Ishikawa (cell line): Measurements from ENCODE around the gene PLD6.

ENCODE experiments used
- CEBPB ChIP-seq: IDR thresholded peaks from 2 replicates; pipeline ENCODE4 v1.6.1; 2012
- CREB1 ChIP-seq: IDR thresholded peaks from 2 replicates; pipeline ENCODE4 v1.6.1; 2012; ENCODE audit warnings: low read depth
- EGR1 ChIP-seq: IDR thresholded peaks from 2 replicates; pipeline ENCODE4 v1.6.1; 2012
- EP300 ChIP-seq: IDR thresholded peaks from 2 replicates; pipeline ENCODE4 v1.6.1; 2012; ENCODE audit warnings: borderline replicate concordance
- FOXM1 ChIP-seq: IDR thresholded peaks from 2 replicates; pipeline ENCODE4 v1.6.1; 2012; ENCODE audit warnings: low read depth, borderline replicate concordance
- NFIC ChIP-seq: IDR thresholded peaks from 2 replicates; pipeline ENCODE4 v1.6.1; 2012
- RAD21 ChIP-seq: IDR thresholded peaks from 2 replicates; pipeline ENCODE4 v1.6.1; 2012; ENCODE audit warnings: low read depth
- REST ChIP-seq: IDR thresholded peaks from 2 replicates; pipeline ENCODE4 v1.6.1; 2012; ENCODE audit warnings: low read depth, mild to moderate bottlenecking
- TAF1 ChIP-seq: IDR thresholded peaks from 2 replicates; pipeline ENCODE4 v1.6.1; 2012; ENCODE audit warnings: low read depth, mild to moderate bottlenecking
- TCF12 ChIP-seq: IDR thresholded peaks from 2 replicates; pipeline ENCODE4 v1.6.1; 2012; ENCODE audit warnings: low read depth
- TEAD4 ChIP-seq: IDR thresholded peaks from 2 replicates; pipeline ENCODE4 v1.6.1; 2012
- YY1 ChIP-seq: IDR thresholded peaks from 2 replicates; pipeline ENCODE4 v1.6.1; 2012; ENCODE audit warnings: low read depth
- ZBTB7A ChIP-seq: IDR thresholded peaks from 2 replicates; pipeline ENCODE4 v1.6.1; 2012; ENCODE audit warnings: low read depth
- TF ChIP-seq, protein P1 (sequence below): IDR thresholded peaks from 2 replicates; pipeline ENCODE4 v1.6.1; 2012
- TF ChIP-seq, protein P2 (sequence below): IDR thresholded peaks from 2 replicates; pipeline ENCODE4 v1.6.1; 2012

Gene PLD6

DNA sequence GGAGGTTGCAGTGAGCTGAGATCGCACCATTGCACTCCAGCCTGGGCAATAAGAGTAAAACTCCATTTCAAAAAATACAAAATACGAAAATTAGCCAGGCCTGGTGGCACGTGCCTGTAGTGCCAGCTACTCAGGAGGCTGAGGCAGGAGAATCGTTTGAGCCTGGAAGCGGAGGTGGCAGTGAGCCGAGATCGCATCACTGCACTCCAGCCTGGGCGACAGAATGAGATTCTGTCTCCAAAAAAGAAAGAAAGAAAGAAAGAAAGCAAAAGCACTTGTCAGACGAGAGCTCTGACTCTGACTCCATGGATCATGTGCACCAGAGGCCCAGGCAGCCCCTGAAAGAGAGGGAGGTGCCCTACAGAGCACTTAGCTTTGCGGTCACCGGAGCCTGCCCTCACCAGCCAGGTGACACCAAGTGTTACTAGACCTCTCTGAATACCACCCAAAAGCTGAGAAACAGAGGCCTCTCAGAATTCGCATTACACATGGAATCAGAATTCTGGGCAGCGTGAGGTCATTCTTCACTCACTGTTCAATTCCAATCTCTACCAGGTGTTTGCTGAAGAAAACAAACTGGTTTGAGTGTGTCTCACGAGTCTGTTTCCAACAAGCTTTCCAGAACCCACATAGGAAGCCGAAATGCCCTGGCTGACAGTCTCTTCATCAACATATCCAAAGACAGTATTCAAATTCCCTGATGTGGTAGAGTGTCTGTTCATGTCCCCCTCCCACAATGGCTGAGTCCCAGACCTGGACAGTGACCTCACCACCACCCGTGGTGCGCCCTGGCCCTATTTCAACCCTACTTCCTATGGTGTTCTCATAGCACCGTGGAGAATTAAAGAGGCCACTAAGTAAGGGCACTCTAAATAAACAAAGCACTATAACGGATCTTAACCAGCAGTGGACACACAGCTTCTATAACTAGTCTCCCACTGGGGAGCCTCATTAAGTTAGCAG, 29.4 kb upstream of the PLD6 start:
- TF ChIP-seq CEBPB (no peak), REST (no peak), EGR1 (no peak), FOXM1 (no peak), TAF1 (no peak), TCF12 (no peak), ZBTB7A (no peak), EP300 (no peak), YY1 (no peak), RAD21 (no peak), NFIC (no peak; the same call in 1 of the 2 replicates), CREB1 (no peak), TEAD4 (no peak)
- TF ChIP-seq, protein P1, sequence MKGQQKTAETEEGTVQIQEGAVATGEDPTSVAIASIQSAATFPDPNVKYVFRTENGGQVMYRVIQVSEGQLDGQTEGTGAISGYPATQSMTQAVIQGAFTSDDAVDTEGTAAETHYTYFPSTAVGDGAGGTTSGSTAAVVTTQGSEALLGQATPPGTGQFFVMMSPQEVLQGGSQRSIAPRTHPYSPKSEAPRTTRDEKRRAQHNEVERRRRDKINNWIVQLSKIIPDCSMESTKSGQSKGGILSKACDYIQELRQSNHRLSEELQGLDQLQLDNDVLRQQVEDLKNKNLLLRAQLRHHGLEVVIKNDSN, result no peak
- TF ChIP-seq, protein P2, sequence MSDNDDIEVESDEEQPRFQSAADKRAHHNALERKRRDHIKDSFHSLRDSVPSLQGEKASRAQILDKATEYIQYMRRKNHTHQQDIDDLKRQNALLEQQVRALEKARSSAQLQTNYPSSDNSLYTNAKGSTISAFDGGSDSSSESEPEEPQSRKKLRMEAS, result no peak

GRCh38 chr17:17232303-17232621, 26.1 kb upstream of the PLD6 start:
- no peak for TF ChIP-seq ZBTB7A
- no peak for TF ChIP-seq TAF1
- no peak for TF ChIP-seq CEBPB
- no peak for TF ChIP-seq CREB1
- no peak for TF ChIP-seq EP300
- no peak for TF ChIP-seq FOXM1
- no peak for TF ChIP-seq YY1
- TF ChIP-seq TEAD4, result no peak

DNA sequence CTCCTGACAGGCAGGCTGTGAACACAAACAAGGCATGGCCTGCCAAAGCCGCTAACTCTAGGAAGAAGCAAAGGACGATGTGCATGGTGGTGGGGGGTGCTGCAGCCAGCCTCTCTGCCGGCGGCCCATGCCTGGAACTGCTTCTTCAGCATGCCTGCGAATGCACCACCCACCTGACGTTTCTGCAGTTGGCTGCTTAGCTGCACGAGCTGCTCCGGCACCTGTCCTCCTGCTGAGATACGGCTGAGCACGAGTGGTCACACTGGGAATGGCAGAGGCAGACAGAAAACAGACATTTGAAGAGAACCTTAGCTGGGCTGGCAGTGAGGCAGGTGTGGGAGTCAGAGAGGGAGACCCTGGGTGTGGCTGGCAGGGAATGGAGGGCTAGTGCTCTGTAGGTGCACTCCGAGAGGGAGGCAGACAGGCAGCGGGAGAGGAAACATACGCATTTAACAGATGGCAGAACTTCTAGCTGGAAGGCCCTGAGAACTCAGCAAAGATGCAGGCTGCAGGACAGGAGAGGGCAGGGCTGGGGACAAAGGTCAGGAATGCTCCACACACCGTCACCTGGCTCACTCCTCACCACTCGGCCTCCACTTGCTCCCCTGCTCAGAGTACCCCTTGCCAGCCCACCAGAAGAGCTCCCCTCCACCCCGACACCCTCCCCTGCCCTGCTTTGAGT, 25.6 kb upstream of the PLD6 start:
- no peak for TF ChIP-seq TAF1
- no peak for TF ChIP-seq EP300
- TF ChIP-seq TCF12, result no peak
- no peak for TF ChIP-seq ZBTB7A
- TF ChIP-seq CREB1, result no peak
- TF ChIP-seq, protein P1, result no peak
- TF ChIP-seq CEBPB, result no peak
- no peak for TF ChIP-seq RAD21
- no peak for TF ChIP-seq FOXM1
- no peak for TF ChIP-seq YY1
- TF ChIP-seq, protein P2, result no peak
- no peak for TF ChIP-seq TEAD4

- TF ChIP-seq, protein P2, result no peak
- TF ChIP-seq REST (no peak), EP300 (no peak), TAF1 (no peak), EGR1 (no peak), ZBTB7A (no peak), RAD21 (no peak), YY1 (no peak), CEBPB (no peak)
- TF ChIP-seq, protein P1, result no peak
These were observed 23.6 kb upstream of the PLD6 start for GRCh38 chr17:17229416-17230384.
